ENCODE results near the gene ZNF223.

The ZNF223 gene

GRCh38 chr19:44072543-44073401 is 20.9 kb downstream of the ZNF223 start:
- DNase-seq: no peak

GRCh38 chr19:44076325-44076724 is 24.5 kb downstream of the ZNF223 start:
- DNase-seq: no peak

- DNase-seq: no peak
These were observed 40.3 kb downstream of the ZNF223 start for GRCh38 chr19:44092108-44092507.

- peak; percentile 67 for DNase-seq
These were observed 42.3 kb downstream of the ZNF223 start, which contains the start of gene ZNF224 for GRCh38 chr19:44093931-44094765. Gene ZNF224 (plus strand): TSS chr19:44094361. CDS start chr19:44097874, 3,513 bp downstream.

- no peak for DNase-seq
These were observed 55.9 kb downstream of the ZNF223 start for GRCh38 chr19:44107751-44108150.

GRCh38 chr19:44109458-44109857 is 57.6 kb downstream of the ZNF223 start:
- no peak for DNase-seq

- DNase-seq: no peak
These were observed 60.2 kb downstream of the ZNF223 start for GRCh38 chr19:44111910-44112463.

- no peak for DNase-seq
These were observed 60.9 kb downstream of the ZNF223 start for GRCh38 chr19:44112802-44113137.

GRCh38 chr19:44113138-44113783 is 61.4 kb downstream of the ZNF223 start, which contains the start of gene ZNF225:
Gene ZNF225 (plus strand): TSS chr19:44113399. CDS start chr19:44115828, 2,429 bp downstream.
- DNase-seq: peak; percentile 71

- DNase-seq: no peak
These were observed 62.1 kb downstream of the ZNF223 start for GRCh38 chr19:44113784-44114390.

Measured in effector CD8-positive, alpha-beta T cell (primary cell).